WTC11 (cell line): ENCODE measurements around the gene CHMP2B.

ENCODE experiments used
- AFF4 ChIP-seq: sonication (generic); formaldehyde crosslinking; IDR thresholded peaks from 2 replicates; pipeline ENCODE4 v1.8.1; 2023; ENCODE audit warnings: mild to moderate bottlenecking, missing genetic modification reagents, borderline replicate concordance
- ATF2 ChIP-seq: sonication (generic); formaldehyde crosslinking; IDR thresholded peaks from 2 replicates; pipeline ENCODE4 v1.8.1; 2022; ENCODE audit warnings: low read depth, missing genetic modification reagents, borderline replicate concordance
- ATF3 ChIP-seq: sonication (generic); formaldehyde crosslinking; conservative IDR thresholded peaks from 2 replicates; pipeline ENCODE4 v1.8.1; 2022; ENCODE audit warnings: mild to moderate bottlenecking, missing genetic modification reagents
- CREM ChIP-seq: sonication (generic); formaldehyde crosslinking; IDR thresholded peaks from 2 replicates; pipeline ENCODE4 v1.8.1; 2022; ENCODE audit warnings: mild to moderate bottlenecking, missing genetic modification reagents, moderate library complexity
- CTCF ChIP-seq: fragments of 200-600 bp; IDR thresholded peaks from 2 replicates; pipeline ENCODE4 v1.8.0; 2022; ENCODE audit warnings: antibody characterized with exemption
- ESRRA ChIP-seq: sonication (generic); formaldehyde crosslinking; IDR thresholded peaks from 2 replicates; pipeline ENCODE4 v1.8.1; 2022; ENCODE audit warnings: mild to moderate bottlenecking, missing genetic modification reagents, borderline replicate concordance
- MAX ChIP-seq: sonication (generic); formaldehyde crosslinking; IDR thresholded peaks from 2 replicates; pipeline ENCODE4 v1.8.0; 2022; ENCODE audit warnings: mild to moderate bottlenecking, missing genetic modification reagents
- NFYB ChIP-seq: sonication (generic); formaldehyde crosslinking; conservative IDR thresholded peaks from 2 replicates; pipeline ENCODE4 v1.8.0; 2022; ENCODE audit warnings: low read depth, missing genetic modification reagents
- SMAD3 ChIP-seq: sonication (generic); formaldehyde crosslinking; IDR thresholded peaks from 2 replicates; pipeline ENCODE4 v1.8.0; 2022; ENCODE audit warnings: missing genetic modification reagents, mild to moderate bottlenecking, borderline replicate concordance
- TEAD4 ChIP-seq: sonication (generic); formaldehyde crosslinking; IDR thresholded peaks from 2 replicates; pipeline ENCODE4 v1.8.0; 2022; ENCODE audit warnings: mild to moderate bottlenecking, missing genetic modification reagents
- USF2 ChIP-seq: sonication (generic); formaldehyde crosslinking; IDR thresholded peaks from 2 replicates; pipeline ENCODE4 v1.8.1; 2023; ENCODE audit warnings: mild to moderate bottlenecking, missing genetic modification reagents, moderate library complexity
- ZBTB43 ChIP-seq: sonication (generic); formaldehyde crosslinking; IDR thresholded peaks from 2 replicates; pipeline ENCODE4 v1.8.1; 2023; ENCODE audit warnings: mild to moderate bottlenecking, missing genetic modification reagents
- ZNF512 ChIP-seq: sonication (generic); formaldehyde crosslinking; IDR thresholded peaks from 2 replicates; pipeline ENCODE4 v1.8.1; 2022; ENCODE audit warnings: missing genetic modification reagents, borderline replicate concordance

GRCh38 chr3:87250009-87250408 lies 22.9 kb downstream of the CHMP2B start:
- TF ChIP-seq MAX (CRISPR knock-in tag) (no peak), CTCF (no peak), USF2 (CRISPR knock-in tag) (no peak), CREM (no peak), SMAD3 (CRISPR knock-in tag) (no peak), ATF3 (CRISPR knock-in tag) (no peak), AFF4 (no peak), ATF2 (CRISPR knock-in tag) (no peak), ZBTB43 (no peak), TEAD4 (CRISPR knock-in tag) (no peak), ESRRA (CRISPR knock-in tag) (no peak), NFYB (no peak), ZNF512 (CRISPR knock-in tag) (no peak)
